ENCODE results near the gene STAT1.

STAT1 gene

DNA sequence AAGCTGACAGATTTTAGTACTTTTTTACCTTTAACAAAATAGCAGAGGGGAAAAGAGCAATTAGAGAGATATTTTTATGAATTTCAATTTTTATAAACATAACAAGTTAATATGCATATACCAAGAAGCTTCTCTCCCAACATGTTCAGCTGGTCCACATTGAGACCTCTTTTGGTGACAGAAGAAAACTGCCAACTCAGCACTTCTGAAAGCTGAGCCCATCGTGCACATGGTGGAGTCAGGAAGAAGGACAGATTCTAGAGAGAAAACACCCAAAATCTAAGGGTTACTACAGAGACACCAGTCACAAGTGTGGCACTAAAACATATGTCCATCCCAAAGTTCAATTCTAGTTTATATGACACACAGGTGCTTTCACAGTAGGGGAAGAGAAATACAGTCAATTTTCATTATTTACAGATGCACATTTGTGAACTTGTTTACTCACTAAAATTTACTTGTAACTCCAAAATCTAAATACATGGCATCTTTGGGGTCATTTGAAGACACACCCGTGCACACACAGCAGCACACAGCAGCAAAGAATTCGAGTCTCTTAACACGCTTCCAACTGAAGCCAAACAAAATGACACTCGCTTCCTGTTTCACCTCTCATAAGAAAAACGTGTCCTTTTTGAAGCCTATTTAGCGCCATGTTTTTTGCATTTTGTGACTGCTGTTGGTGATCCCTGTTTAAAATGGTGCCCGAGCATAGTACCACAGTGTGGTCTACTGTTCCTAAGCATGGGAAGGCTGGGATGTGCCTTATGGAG is 31.5 kb downstream of the STAT1 start:
- Histone ChIP-seq H3K4me3 (ENCODE audit: low read depth in 1 of 2, low read length in 2 of 2) (no peak overlapping the region), H3K79me2 (ENCODE audit: insufficient read depth, low read length) (no peaks in the 10 kb centered on the region), H3K9ac (ENCODE audit: low read depth, low read length) (no peak overlapping the region), H4K20me1 (ENCODE audit: insufficient read depth, low read length) (no peaks in the 10 kb centered on the region), H3K4me2 (ENCODE audit: insufficient read depth, low read length) (no peak overlapping the region), H3K27ac (ENCODE audit: low read length) (no peak overlapping the region), H2AFZ (ENCODE audit: low read depth, low read length) (no peak overlapping the region), H3K36me3 (ENCODE audit: insufficient read depth, low read length) (peaks cover 95% of the 10 kb centered on the region), H3K9me3 (ENCODE audit: insufficient read depth, low read length, severe bottlenecking) (no peaks in the 10 kb centered on the region), H3K4me1 (ENCODE audit: insufficient read depth, low read length) (peaks cover 21% of the 10 kb centered on the region), H3K27me3 (ENCODE audit: insufficient read depth, low read length, poor library complexity) (no peaks in the 10 kb centered on the region)
- DNase-seq: no peak
- ATAC-seq (ENCODE audit: insufficient read depth, low read depth): no peak
- TF ChIP-seq EZH2 (IDR thresholded peaks at IDR 0.05; ENCODE audit: borderline replicate concordance, low read depth, low read length, severe bottlenecking): no peak
- TF ChIP-seq, protein P1, sequence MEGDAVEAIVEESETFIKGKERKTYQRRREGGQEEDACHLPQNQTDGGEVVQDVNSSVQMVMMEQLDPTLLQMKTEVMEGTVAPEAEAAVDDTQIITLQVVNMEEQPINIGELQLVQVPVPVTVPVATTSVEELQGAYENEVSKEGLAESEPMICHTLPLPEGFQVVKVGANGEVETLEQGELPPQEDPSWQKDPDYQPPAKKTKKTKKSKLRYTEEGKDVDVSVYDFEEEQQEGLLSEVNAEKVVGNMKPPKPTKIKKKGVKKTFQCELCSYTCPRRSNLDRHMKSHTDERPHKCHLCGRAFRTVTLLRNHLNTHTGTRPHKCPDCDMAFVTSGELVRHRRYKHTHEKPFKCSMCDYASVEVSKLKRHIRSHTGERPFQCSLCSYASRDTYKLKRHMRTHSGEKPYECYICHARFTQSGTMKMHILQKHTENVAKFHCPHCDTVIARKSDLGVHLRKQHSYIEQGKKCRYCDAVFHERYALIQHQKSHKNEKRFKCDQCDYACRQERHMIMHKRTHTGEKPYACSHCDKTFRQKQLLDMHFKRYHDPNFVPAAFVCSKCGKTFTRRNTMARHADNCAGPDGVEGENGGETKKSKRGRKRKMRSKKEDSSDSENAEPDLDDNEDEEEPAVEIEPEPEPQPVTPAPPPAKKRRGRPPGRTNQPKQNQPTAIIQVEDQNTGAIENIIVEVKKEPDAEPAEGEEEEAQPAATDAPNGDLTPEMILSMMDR (IDR thresholded peaks at IDR 0.05; ENCODE audit: borderline replicate concordance, extremely low read depth, low read length, poor library complexity, severe bottlenecking): no peak

DNA sequence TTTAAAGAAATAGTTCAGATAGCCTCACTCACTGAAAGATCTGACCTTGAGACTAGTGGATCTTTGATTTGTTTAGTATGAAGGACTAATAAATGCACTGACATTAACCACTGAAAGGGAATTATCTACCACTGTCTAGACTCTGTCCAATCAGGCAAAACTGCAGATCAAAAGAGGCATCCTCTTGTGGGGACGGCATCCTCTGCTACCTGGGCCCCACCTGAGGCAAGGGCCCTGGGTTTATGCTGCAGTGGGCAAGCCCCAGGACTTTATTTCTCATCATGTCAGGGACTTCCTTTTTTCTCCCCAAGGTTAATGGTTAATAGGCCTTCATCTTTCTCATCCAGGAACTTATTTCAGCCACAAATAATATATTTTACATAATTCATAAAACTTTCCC is 32.2 kb downstream of the STAT1 start:
- H3K27ac ChIP-seq (ENCODE audit: low read length): no peak overlapping the region
- H3K4me2 ChIP-seq (ENCODE audit: insufficient read depth, low read length): no peak overlapping the region
- no peak overlapping the region for H3K9ac ChIP-seq (ENCODE audit: low read depth, low read length)
- H3K36me3 ChIP-seq (ENCODE audit: insufficient read depth, low read length): peaks cover 94% of the 10 kb centered on the region
- H3K9me3 ChIP-seq (ENCODE audit: insufficient read depth, low read length, severe bottlenecking): no peaks in the 10 kb centered on the region
- no peak overlapping the region for H3K4me3 ChIP-seq (ENCODE audit: low read depth in 1 of 2, low read length in 2 of 2)
- ATAC-seq (ENCODE audit: insufficient read depth, low read depth) (no peak), DNase-seq (no peak)
- TF ChIP-seq EZH2 (IDR thresholded peaks at IDR 0.05; ENCODE audit: borderline replicate concordance, low read depth, low read length, severe bottlenecking): no peak
- TF ChIP-seq, protein P1 (IDR thresholded peaks at IDR 0.05; ENCODE audit: borderline replicate concordance, extremely low read depth, low read length, poor library complexity, severe bottlenecking): no peak
- peaks cover 14% of the 10 kb centered on the region for H3K4me1 ChIP-seq (ENCODE audit: insufficient read depth, low read length)
- no peaks in the 10 kb centered on the region for H4K20me1 ChIP-seq (ENCODE audit: insufficient read depth, low read length)
- no peak overlapping the region for H2AFZ ChIP-seq (ENCODE audit: low read depth, low read length)
- no peaks in the 10 kb centered on the region for H3K79me2 ChIP-seq (ENCODE audit: insufficient read depth, low read length)
- no peaks in the 10 kb centered on the region for H3K27me3 ChIP-seq (ENCODE audit: insufficient read depth, low read length, poor library complexity)

DNA sequence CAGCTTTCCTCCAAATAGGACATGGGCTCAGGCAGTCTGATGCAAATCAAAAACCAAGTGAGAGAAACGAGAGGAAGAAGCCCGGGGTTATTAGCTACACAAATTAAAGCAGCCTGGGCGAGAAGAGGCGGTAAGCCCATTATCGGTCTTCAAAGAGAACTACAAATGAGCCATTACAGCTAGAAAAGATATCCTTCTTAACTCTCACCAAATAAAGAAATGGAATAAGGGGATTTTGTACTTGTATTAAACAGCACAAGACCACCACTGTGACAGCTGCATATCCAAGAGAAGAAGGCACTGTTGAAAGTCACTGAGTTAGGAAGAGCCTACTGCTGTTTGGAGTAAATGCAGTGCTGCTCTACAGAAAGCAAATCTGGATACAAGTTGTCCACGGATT is 32.6 kb downstream of the STAT1 start:
- Histone ChIP-seq H3K27ac (ENCODE audit: low read length) (no peak overlapping the region), H3K79me2 (ENCODE audit: insufficient read depth, low read length) (no peaks in the 10 kb centered on the region), H2AFZ (ENCODE audit: low read depth, low read length) (no peak overlapping the region), H3K4me1 (ENCODE audit: insufficient read depth, low read length) (peaks cover 10% of the 10 kb centered on the region), H3K27me3 (ENCODE audit: insufficient read depth, low read length, poor library complexity) (no peaks in the 10 kb centered on the region), H3K4me3 (ENCODE audit: low read depth in 1 of 2, low read length in 2 of 2) (no peak overlapping the region), H4K20me1 (ENCODE audit: insufficient read depth, low read length) (no peaks in the 10 kb centered on the region), H3K36me3 (ENCODE audit: insufficient read depth, low read length) (peaks cover 95% of the 10 kb centered on the region), H3K9me3 (ENCODE audit: insufficient read depth, low read length, severe bottlenecking) (no peaks in the 10 kb centered on the region), H3K4me2 (ENCODE audit: insufficient read depth, low read length) (no peak overlapping the region), H3K9ac (ENCODE audit: low read depth, low read length) (no peak overlapping the region)
- ATAC-seq (ENCODE audit: insufficient read depth, low read depth): no peak
- DNase-seq: no peak
- TF ChIP-seq, protein P1 (IDR thresholded peaks at IDR 0.05; ENCODE audit: borderline replicate concordance, extremely low read depth, low read length, poor library complexity, severe bottlenecking): no peak
- TF ChIP-seq EZH2 (IDR thresholded peaks at IDR 0.05; ENCODE audit: borderline replicate concordance, low read depth, low read length, severe bottlenecking): no peak
